HG03354 (cell line): Measurements from ENCODE around the gene PALLD.
"Not testable (repeated sequence)": the region's sequence is repeated elsewhere in the genome, so short reads cannot be mapped to it uniquely, and the experiment has no call there.

Experiments
- ATAC-seq: cut with Tn5 transposase; IDR thresholded peaks from one replicate; pipeline ENCODE4 v1.9.1; 2021; ENCODE audit warnings: mild to moderate bottlenecking; ENCODE audit not compliant: unreplicated experiment, poor library complexity, severe bottlenecking

Gene PALLD

GRCh38 chr4:168688584-168688983 is 191.7 kb downstream of the PALLD start:
- no peak for ATAC-seq

DNA sequence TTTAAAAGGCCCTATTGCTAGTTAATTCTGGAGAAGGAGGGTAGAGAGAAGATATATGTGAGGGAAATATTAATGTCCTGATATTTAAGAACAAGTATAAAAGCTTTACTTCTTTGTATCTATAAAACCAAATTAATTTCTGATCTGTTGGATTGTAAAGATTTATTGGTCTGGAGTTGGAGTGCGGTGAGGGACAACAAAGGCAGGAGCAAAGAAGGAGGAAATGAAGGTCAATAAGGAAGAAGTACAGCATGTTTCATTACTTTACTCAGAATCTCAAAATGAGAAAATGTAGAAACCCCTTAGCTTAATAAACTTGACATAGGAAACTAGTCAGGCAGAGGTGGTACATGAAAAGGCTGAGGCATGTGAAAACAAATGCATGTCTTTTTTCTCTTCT is 192.9 kb downstream of the PALLD start:
- no peak for ATAC-seq

DNA sequence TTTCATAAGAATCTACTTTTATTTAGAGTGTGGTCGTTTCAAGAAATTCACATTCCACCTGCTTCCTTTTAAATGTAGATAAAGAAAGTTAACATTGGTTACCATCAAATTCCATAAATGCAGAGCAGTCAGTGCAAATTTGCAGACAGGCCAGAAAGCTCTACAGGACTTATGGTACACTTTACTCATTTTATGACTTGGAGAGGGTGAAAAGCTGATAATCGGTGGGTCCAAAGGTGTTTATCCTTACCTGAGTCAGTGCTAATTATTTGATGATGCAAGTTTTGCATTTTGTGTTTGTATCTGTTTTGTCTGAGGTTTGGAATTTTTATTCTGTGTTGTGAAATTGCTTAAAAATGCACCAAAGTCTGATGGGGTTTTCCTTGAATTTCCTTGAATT is 193.3 kb downstream of the PALLD start:
- ATAC-seq, result no peak

GRCh38 chr4:168691631-168692369 is 194.9 kb downstream of the PALLD start:
- ATAC-seq, result no peak

- no peak for ATAC-seq
These were observed 197.1 kb downstream of the PALLD start for GRCh38 chr4:168693750-168694490.

- no peak for ATAC-seq
These were observed 197.8 kb downstream of the PALLD start for GRCh38 chr4:168694667-168695066.

- no peak for ATAC-seq
These were observed 198.4 kb downstream of the PALLD start for GRCh38 chr4:168695288-168695687.

GRCh38 chr4:168696280-168696679 is 199.4 kb downstream of the PALLD start:
- ATAC-seq, result no peak

- no peak for ATAC-seq
These were observed 200.0 kb downstream of the PALLD start for GRCh38 chr4:168696826-168697225.

DNA sequence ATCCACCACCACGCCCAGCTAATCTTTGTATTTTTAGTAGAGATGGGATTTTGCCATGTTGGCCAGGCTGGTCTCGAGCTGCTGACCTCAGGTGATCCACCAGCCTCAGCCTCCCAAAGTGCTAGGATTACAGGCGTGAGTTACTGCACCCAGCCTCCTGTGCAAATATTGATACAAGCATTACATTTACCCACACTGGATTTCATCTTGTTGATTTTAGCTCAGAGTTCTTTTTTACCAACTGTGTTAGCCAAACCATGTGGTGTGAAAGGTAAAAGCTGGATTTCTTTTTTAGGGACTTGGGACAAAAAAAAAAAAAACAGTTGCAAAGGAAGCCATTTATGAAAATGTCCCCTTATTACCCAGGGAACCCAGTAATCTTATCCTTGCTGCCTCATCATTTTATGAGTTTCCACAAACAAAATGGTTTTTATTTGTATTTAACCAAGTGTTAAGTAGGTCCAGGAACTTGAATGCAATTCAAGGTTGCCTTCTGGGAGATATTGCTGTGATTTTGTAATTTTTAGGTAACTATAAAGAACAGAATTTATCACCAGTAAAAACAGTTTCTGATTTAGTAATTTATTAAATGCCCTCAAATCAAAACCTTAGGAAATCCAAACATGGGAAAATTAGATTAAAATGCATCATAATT is 202.5 kb downstream of the PALLD start:
- ATAC-seq, result no peak

- ATAC-seq, result no peak
These were observed 204.2 kb downstream of the PALLD start for GRCh38 chr4:168701061-168701460.

GRCh38 chr4:168702581-168703087 is 205.8 kb downstream of the PALLD start:
- ATAC-seq, result not testable (repeated sequence)

GRCh38 chr4:168705121-168705520 is 208.3 kb downstream of the PALLD start:
- no peak for ATAC-seq

GRCh38 chr4:168707205-168707604 is 210.4 kb downstream of the PALLD start:
- no peak for ATAC-seq

GRCh38 chr4:168708108-168708507 is 211.3 kb downstream of the PALLD start:
- ATAC-seq, result no peak

- ATAC-seq, result no peak
These were observed 213.6 kb downstream of the PALLD start for GRCh38 chr4:168710353-168710946.

DNA sequence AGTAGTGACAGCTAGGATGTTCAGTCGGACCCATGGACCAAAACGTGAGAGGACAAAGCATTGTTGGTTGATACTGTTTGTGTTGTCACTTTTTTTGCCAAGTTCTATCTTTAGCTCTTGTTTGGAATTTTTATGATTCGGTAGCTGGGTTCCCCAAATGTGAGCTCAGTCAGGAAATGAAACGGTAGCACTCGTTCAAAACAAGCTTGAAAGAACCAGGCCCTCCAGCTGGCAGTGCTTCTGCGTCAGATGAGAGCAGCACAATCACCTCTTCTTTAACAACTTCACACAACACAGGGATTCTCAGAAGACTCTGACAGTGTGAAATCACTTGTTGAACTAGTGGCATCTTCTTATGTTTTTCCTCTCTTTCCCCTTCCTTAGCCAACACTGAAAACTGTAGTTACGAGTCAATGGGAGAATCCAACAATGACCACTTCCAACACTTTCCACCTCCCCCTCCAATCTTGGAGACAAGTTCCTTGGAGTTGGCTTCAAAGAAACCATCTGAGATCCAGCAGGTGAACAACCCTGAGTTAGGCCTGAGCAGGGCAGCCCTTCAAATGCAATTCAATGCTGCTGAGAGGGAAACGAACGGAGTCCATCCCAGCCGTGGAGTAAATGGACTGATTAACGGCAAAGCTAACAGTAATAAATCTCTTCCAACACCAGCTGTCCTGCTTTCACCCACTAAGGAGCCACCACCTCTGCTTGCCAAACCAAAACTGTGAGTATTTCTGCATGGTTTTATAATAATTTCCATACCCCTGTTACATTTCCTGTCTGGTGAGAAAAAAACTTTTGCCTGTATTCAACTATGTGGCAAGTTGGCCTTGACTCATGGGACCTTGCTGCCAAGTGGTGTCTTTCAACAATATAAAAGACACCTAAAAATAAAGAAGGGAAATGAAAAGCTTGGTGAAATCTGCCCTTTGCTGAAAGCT is 214.6 kb downstream of the PALLD start:
- peak; percentile 58 for ATAC-seq

DNA sequence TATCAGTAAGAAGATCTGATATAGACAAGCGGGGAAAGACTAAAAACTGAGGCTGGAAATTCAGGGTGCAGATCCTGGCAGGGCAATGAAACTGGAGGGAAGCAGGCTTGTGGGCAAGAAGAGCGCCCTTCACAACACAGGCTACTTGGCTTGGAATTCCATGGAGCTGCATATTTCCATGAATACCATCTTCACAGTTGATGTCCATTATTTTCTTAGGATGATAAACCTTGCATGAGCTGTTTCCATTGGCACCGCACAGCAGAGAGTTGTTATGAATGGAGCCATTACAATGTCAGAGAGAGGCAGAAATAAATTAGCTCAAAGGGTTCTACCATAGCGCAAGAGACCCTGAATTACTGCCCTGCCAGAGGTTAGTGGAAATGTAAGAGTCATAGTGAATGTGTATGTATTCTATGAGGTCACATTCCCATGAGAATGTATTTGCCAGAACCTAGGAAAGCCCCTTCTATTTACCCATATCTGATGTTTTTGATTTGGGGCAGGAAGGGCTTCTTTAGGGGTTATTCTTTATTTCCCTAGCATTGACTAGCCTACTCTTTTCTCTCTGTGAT is 215.6 kb downstream of the PALLD start:
- ATAC-seq, result no peak

DNA sequence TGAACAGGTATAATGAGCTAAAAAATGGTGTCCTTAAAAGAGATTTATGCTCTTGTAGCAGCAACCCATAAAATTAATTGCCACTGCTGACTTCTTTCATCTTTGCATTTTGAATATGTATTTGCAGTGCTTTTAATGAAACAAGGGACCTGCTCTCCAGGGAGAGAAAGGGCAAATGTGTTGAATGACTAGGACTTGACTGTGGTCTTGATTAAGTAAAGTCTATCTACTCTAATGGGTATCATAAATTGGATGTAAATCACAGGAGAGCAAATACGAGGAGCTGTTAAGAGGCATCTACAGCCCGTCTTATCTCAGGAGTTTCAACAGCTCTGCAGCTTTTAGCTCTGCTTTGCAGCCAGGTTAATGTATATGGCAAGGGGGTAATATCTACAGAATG is 216.4 kb downstream of the PALLD start:
- no peak for ATAC-seq
